ENCODE data around the gene TGM1. TPM values are rescaled to one million over a fixed set of nuclear protein-coding genes. Genes with fewer than 3 reads are reported as not detected.
A peak's percentile ranks its signal among the peaks of the same experiment; 100 is the strongest.

Gene TGM1
- total and polyA plus RNA-seq, 4 donors: 0.28 to 1.5 (median 0.76) TPM

DNA sequence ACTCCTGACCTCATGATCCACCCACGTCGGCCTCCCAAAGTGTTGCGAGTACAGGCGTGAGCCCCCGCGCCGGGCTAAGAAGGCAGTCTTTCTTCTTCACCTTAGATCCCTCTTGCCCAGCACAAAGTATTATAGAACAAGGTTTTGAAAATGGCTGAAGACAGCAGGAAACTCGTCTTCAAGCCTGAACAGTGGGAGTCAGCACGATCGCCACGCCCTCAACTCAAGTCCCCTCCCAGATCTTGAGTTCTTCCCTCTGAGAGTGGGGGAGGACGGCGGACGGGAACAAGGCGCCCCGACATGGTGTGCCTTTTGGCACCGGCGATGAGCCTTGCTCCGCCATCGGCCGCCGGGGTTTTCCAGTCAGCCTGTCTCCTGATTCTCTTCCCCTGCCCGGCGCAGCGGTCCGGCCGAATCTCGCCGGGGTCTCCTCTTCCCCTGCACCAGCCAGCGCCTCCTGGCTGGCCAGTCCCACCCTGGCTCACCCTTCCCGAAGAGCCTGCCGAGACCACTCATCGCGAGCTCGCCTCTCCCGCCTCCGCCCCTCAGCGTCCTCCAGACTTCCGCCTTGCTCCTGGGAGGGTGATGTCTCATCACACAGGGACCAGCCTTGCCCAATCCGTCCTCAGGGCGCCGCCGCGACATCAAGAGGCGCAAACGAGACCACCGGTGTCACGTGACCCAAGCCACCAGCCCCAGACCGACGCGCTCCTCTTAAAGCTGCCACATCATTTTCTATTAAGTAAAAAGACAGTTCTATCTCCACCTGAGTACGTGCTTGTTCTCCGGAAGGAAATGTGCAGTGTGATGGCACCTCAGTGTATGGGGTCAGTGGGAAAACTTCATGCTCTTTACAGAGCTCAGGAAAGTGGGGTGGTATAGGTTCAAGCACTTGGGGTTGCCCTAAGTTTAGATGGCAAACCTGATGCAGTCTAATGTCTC, 49.8 kb downstream of the TGM1 start, which contains the start of gene CHMP4A (continued):
- TF ChIP-seq, protein P1, sequence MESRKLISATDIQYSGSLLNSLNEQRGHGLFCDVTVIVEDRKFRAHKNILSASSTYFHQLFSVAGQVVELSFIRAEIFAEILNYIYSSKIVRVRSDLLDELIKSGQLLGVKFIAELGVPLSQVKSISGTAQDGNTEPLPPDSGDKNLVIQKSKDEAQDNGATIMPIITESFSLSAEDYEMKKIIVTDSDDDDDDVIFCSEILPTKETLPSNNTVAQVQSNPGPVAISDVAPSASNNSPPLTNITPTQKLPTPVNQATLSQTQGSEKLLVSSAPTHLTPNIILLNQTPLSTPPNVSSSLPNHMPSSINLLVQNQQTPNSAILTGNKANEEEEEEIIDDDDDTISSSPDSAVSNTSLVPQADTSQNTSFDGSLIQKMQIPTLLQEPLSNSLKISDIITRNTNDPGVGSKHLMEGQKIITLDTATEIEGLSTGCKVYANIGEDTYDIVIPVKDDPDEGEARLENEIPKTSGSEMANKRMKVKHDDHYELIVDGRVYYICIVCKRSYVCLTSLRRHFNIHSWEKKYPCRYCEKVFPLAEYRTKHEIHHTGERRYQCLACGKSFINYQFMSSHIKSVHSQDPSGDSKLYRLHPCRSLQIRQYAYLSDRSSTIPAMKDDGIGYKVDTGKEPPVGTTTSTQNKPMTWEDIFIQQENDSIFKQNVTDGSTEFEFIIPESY (IDR thresholded peaks at IDR 0.05): peak; percentile 87
- TF ChIP-seq SP1 (IDR thresholded peaks at IDR 0.05) (peak; percentile 58), RXRA (IDR thresholded peaks at IDR 0.05) (no peak), NR2F2 (IDR thresholded peaks at IDR 0.05) (no peak)

DNA sequence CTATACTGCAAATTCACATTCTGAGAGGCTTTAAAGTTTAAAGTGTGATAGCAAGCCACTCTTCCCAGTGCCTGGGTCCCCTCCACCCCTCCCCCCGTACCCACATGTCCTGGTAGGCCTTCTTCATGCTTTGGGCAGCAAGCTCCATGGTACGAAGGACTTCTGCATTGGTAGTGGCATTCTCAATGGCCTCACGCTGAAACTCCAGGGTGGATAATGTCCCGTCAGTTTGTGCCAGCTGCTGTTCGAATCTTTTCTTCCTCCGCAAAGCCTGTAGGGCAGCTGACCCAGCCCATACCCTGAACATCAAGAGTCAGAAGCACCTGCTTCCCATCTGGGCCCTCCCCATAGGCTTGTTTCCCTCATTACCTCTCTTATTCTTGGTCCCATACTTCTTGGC, 51.7 kb downstream of the TGM1 start:
- no peak overlapping the region for H3K4me3 ChIP-seq (ENCODE audit: low read depth in 1 of 3, low read length in 3 of 3)
- peaks cover 9 to 31% (median 19%) of the 10 kb centered on the region in 4 donors for H3K36me3 ChIP-seq (ENCODE audit: control insufficient read depth in 4 of 4, insufficient read depth in 3 of 4, low read depth in 1 of 4, low read length in 3 of 4)
- no peak overlapping the region for H3K27ac ChIP-seq (ENCODE audit: low read depth in 1 of 2, low read length in 2 of 2)
- DNase-seq (ENCODE audit: low spot score): no peak
- 96% methylated on average over 6 of the region's 6 CpGs for WGBS
- no peak overlapping the region for H3K9ac ChIP-seq (ENCODE audit: low read depth in 1 of 2, low read length in 2 of 2)
- no peaks in the 10 kb centered on the region for H3K27me3 ChIP-seq (ENCODE audit: control insufficient read depth in 4 of 4, insufficient read depth in 4 of 4, low read length in 3 of 4)
- peaks cover 0 to 23% (median 8%) of the 10 kb centered on the region in 4 donors for H3K4me1 ChIP-seq (ENCODE audit: control insufficient read depth in 4 of 4, insufficient read depth in 4 of 4, low read length in 3 of 4)
- no peaks in the 10 kb centered on the region for H3K9me3 ChIP-seq (ENCODE audit: control insufficient read depth in 4 of 4, low read length in 3 of 4)
- TF ChIP-seq REST (IDR thresholded peaks at IDR 0.05): no peak
- no peak for TF ChIP-seq RXRA (IDR thresholded peaks at IDR 0.05)
- no peak for TF ChIP-seq SP1 (IDR thresholded peaks at IDR 0.05)
- no peak for TF ChIP-seq JUND (IDR thresholded peaks at IDR 0.05)
- TF ChIP-seq NR2F2 (IDR thresholded peaks at IDR 0.05): no peak
- TF ChIP-seq EGR1 (IDR thresholded peaks at IDR 0.05; ENCODE audit: low read depth in 2 of 2): no peak
- no peak for TF ChIP-seq YY1 (IDR thresholded peaks at IDR 0.05)
- TF ChIP-seq, protein P1 (IDR thresholded peaks at IDR 0.05): no peak
- no peak for TF ChIP-seq HNF4G (IDR thresholded peaks at IDR 0.05)
- no peak for TF ChIP-seq RAD21 (IDR thresholded peaks at IDR 0.05)
- TF ChIP-seq HNF4A (conservative IDR thresholded peaks at IDR 0.05): no peak
- TF ChIP-seq FOXA2 (IDR thresholded peaks at IDR 0.05): no peak
- no peak for TF ChIP-seq TAF1 (conservative IDR thresholded peaks at IDR 0.05)
- TF ChIP-seq ATF3 (IDR thresholded peaks at IDR 0.05): no peak
- no peak for TF ChIP-seq MAX (IDR thresholded peaks at IDR 0.05)
- no peak for TF ChIP-seq CTCF (IDR thresholded peaks at IDR 0.05; ENCODE audit: low read depth, low read length, missing input control)
- TF ChIP-seq FOXA1 (IDR thresholded peaks at IDR 0.05): no peak
- TF ChIP-seq GABPA (IDR thresholded peaks at IDR 0.05 in 1 of 2, conservative IDR thresholded peaks at IDR 0.05 in 1 of 2): no peak

All from liver (tissue), 9 donors.